ENCODE measurements around the gene RMI2.
A peak's percentile ranks its signal among the peaks of the same experiment; 100 is the strongest.

The RMI2 gene

DNA sequence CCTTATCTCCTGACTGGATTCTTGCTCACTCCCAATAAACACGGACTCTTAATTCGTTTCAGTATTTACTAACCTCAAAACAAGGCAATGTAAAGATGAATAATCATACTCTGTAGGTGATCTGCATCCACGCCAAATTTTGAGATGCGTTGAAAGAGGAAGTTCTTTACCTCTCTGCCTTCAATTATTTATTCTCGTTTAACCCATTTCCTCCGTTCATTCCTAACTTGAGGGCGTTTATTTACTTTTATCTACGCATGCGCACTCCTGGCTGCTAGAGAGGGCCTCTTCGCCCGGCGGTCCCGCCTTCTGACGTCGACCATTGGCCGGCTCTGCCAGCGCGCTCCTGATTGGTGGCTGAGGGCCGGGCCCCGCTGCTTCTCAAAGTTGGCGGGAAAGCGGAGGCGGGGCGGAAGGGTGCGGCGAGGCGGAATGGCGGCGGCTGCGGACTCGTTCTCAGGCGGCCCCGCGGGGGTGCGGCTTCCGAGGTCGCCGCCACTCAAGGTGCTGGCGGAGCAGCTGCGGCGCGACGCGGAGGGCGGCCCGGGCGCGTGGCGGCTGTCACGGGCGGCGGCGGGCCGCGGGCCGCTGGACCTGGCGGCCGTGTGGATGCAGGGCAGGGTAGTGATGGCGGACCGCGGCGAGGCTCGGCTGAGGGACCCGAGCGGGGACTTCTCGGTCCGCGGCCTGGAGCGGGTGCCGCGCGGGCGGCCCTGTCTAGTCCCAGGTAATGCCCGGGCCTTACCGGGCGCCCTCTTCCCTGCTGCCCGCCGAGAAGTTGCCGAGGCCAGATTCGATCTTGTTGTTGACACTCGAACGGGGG is at the start of gene RMI2:
TSS of gene RMI2 (plus strand) at position 420 of the 823 bp plus-strand sequence. CDS start at position 433, 13 bp downstream.
- TF ChIP-seq GATA3 (IDR thresholded peaks at IDR 0.05; ENCODE audit: low read depth, low read length) (no peak), GATA2 (IDR thresholded peaks at IDR 0.05; ENCODE audit: low read depth, low read length) (no peak)

DNA sequence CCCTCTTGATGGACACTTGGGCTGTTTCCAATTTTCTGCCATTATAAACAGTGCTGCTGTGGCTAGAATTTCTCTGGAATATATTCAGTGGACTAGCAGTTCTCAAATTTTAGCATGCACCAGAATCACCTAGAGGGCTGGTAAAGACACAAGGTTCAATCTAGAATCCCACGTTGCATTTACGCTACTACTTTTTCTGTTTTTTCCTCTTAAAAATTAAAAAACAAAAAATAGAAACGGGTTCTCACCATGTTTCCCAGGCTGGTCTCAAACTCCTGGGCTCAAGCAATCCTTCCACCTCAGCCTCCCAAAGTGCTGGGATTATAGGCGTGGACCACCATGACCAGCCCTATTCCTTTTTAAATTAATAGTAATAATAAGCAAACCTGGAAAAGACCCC is 49.6 kb upstream of the RMI2 start:
- TF ChIP-seq GATA3 (IDR thresholded peaks at IDR 0.05; ENCODE audit: low read depth, low read length) (no peak), GATA2 (IDR thresholded peaks at IDR 0.05; ENCODE audit: low read depth, low read length) (no peak)

DNA sequence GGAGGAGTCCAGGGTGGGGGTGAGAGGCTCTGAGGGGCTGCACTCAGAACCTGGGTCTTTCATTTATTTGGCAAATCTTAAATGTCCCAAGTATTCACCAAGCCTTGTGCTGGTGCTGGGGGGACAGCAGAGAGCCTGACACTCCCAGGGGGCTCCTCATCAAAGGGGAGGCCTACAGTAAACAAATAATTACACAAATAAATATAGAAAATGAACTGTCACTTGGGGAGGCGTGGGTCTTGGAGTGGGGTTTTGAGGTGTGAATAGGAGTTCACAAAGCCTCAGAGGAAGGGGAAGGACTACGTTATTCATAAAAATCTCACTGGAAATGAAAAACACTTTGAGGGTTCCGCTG is 48.9 kb upstream of the RMI2 start:
- no peak for TF ChIP-seq GATA2 (IDR thresholded peaks at IDR 0.05; ENCODE audit: low read depth, low read length)
- TF ChIP-seq GATA3 (IDR thresholded peaks at IDR 0.05; ENCODE audit: low read depth, low read length): no peak

DNA sequence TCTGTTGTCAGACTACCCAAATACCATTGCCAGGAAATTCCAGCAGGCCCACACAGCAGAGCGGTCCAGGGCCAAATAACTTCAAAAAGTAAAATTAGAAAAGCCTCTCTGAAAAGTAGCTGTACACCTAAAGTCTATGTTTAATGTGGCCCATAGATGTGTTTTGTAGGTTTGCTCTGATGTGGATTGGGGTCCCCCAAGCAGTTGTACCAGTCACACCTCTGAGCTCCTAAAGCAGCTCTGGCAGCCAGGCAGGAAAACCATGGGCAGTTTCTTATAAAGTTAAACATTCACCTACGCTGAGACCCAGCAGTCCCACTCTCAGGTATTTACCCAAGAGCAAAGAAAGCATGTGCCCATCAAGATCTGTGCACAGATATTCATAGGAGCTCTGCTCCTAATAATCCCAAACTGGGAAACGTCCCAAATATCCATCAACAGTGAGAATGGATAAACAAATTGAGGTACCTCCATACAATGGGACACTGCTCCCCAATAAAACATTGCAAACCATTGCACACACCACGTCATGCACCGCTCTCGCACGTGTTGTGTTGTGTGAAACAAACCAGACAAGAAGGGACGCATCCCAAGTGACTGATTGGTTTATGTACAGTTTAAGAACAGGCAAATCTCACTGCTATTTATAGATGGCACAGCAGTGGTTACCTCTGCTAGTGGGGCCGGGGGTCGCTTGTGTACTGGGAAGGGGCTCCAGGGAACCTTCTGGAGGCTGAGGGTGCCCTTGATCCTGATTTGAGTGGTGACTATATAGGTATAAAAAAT is 48.4 kb upstream of the RMI2 start:
- TF ChIP-seq GATA3 (IDR thresholded peaks at IDR 0.05; ENCODE audit: low read depth, low read length): no peak
- 0 out of 2 replicates have a peak, but pooled peaks have one; percentile 13 for TF ChIP-seq GATA2 (IDR thresholded peaks at IDR 0.05; ENCODE audit: low read depth, low read length)

DNA sequence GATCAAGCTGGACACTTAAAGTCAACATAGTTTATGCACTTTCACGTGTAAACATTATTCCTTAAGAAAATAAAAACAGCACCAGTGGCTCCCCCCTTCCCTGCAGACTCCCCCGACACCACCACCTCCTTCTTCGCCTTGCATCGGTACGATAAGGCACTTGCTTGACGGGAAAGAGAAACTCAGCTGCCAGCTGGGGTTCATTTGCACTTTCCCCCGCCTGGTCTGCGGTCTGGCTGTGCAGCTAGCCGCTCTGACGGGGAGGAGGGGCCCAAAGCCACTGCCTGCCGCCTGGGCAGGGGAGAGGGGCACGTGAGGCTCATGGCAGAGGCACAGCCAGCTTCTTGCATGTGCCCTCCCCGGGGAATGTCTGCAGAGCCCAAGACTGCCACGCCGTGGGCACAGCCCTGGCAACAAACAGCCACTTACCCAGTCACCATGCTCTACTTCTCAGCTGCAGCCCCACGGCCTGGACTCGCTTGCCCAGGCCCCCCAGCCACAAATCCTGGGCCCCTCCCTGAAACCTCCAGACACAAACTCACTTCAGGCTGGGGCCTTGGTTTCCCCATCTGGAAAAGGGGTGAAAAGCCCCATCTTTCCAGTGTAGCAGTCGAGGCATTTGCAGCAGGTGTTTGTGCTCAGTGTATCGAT is 47.6 kb upstream of the RMI2 start:
- no peak for TF ChIP-seq GATA2 (IDR thresholded peaks at IDR 0.05; ENCODE audit: low read depth, low read length)
- no peak for TF ChIP-seq GATA3 (IDR thresholded peaks at IDR 0.05; ENCODE audit: low read depth, low read length)

DNA sequence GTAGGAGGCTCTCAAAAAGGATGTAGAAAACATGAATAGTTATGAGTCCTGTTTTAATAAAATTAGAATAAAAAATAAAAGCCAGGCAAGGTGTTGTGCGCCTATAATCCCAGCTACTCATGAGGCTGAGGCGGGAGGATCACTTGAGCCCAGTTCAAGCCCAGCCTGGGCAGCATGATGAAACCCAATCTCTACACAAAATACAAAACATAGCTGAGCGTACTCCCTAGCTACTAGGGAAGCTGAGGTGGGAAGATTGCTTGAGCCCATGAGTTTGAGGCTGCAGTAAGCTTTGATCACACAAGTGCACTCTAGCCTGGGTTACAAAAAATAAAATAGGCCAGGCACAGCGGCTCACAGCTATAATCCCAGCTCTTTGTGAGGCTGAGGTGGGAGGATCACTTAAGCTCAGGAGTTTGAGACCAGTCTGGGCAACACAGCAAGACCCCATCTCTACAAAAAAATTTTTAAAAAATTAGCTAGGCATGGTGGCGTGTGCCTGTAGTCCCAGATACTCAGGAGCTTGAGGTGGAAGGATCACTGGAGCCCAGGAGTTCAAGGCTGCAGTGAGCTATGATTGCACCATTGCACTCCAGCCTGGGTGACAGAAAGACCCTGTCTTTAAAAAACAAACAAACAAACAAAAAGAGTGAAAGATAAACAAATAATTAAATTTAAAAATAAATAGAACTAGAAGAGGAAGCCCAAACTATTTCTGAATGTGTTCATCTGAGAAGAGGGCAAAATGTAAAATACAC is 46.9 kb upstream of the RMI2 start:
- no peak for TF ChIP-seq GATA2 (IDR thresholded peaks at IDR 0.05; ENCODE audit: low read depth, low read length)
- TF ChIP-seq GATA3 (IDR thresholded peaks at IDR 0.05; ENCODE audit: low read depth, low read length): no peak

DNA sequence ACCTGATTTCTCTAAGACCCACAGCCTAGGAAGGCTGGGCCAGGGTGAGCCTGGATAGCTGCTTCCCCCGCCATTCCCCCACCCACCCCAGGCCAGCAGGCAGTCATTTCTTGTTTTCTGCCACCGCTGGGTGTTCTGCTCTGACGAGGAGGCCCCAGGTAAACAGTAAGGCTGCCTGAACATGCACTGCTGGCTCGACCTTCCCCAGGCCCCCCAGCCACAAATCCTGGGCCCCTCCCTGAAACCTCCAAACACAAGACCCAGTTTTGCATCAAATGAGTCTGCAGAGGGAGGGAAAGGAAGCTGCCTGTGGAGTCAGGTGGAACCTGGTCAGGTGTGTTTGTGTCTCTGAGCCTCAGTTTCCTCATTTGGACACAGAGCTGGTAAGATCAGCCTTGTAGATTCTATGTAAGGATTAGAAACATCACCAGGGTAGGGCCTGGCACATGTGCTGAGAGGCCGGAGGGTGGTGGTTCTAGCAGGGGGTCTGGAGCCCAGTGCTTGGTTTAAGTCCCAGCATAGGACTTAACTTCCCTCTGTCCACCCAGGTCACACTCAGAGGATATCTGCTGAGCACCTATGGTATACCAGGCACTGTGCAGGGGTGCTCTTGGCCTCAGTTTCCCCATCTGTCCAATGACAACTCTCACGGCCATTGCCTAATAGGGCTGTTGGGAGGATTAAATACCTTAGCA is 45.2 kb upstream of the RMI2 start:
- TF ChIP-seq GATA3 (IDR thresholded peaks at IDR 0.05; ENCODE audit: low read depth, low read length) (no peak), GATA2 (IDR thresholded peaks at IDR 0.05; ENCODE audit: low read depth, low read length) (no peak)

DNA sequence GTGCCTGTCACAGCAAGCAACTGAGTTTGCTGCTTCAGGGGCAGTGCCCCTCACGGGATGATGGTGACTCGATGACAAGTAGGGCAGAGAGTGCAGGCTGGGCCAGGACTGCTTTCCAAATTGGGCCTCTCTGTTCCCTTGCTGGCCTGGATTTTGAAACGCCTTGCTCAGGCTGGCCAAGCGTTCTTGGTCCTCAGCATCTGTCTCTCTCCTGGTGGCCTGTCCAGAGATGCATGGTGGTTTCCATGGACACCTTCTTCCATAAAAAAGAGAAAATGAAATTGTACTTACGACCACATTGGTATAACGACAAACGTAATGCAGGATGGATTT is 44.7 kb upstream of the RMI2 start:
- TF ChIP-seq GATA3 (IDR thresholded peaks at IDR 0.05; ENCODE audit: low read depth, low read length): no peak
- no peak for TF ChIP-seq GATA2 (IDR thresholded peaks at IDR 0.05; ENCODE audit: low read depth, low read length)

DNA sequence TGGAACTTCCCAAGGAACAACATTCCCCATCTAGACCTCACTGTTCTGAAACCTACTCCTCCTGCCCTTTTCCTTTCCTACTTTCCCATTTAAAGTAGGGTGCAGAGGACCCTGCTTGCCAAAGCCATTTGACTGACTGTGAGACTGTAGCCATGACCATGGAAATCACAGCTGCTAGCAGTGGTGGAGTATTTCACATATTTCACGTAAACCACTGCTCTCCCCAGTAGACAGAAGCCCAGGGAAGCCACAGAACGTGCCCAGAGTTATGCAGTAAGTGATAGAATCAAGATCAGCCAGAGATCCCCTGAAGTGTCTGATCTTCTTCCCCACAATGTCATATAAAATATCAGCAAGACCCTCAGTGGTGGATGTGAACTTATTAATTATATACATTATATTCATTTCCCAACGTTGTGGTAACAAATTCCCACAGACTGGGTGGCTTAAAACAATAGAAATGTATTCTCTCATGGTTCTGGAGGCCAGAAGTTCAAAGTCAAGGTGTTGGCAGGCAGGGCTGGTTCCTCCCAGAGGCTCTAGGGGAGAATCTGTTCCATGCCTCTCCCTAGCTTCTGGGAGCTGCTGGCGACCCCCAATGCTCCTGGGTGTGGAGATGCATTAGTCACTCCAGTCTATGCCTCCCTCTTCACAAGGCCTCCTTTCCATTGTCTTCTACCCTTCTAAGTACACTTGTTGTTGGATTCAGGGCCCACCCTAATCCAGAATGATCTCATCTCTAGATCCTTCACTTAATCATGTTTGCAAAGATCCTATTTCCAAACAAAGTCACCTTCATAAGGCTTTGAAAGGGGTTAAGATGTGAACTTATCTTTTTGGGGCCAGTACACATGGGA is 43.4 kb upstream of the RMI2 start:
- TF ChIP-seq GATA2 (IDR thresholded peaks at IDR 0.05; ENCODE audit: low read depth, low read length): no peak
- TF ChIP-seq GATA3 (IDR thresholded peaks at IDR 0.05; ENCODE audit: low read depth, low read length): no peak

DNA sequence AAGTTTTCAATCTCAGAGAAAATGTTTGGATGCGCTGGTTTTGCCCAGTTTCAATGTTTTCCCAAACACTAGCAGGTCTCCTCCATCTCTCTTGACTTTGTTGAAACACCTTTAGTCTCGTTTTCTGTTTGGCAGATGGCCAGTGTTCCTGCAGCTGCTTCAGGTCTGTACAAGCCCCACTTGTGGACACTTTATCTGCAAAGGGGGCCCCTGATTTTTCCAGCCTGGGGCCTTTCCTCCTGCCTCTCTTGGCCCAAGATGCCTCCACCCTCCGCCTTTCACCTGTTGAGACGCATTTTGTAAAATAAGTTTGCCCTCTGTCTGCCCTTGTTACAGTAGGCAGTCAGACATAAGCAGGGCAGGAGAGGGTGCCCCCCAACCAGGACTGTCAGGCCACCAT is 42.3 kb upstream of the RMI2 start:
- no peak for TF ChIP-seq GATA2 (IDR thresholded peaks at IDR 0.05; ENCODE audit: low read depth, low read length)
- no peak for TF ChIP-seq GATA3 (IDR thresholded peaks at IDR 0.05; ENCODE audit: low read depth, low read length)

DNA sequence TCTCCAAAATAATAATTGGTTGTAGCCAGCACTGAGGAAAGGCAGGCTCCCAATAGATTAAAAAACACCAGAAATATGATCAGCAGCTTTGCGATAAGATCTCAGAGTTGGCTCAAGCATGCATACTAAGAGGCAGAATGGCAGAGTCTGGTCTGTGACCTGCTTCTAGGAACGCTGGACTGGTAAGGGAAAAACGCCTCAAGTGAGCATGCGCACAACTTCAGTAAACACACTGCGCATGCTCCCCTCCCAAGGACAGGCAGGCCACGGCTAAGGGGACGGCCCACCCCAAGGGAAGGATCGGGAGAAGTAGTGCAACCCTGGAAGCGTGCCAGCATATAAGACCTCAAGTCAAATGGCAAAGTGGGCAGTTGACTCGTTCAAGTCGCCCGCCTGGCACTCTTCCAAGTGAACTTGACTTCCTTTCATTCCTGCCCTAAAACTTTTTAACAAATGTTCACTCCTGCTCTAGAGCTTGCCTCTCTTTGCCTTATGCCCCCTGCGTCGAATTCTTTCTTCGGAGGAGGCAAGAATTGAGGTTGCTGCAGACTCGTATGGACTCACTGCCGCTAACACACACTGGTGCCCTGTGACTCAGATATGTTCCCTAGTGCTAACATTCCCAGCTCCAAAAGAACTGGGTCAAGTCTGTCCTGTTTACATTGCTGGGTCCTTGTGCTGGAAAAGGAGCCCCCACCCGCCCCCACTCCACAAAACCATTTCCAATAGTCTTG is 41.7 kb upstream of the RMI2 start:
- peak; percentile 63 for TF ChIP-seq GATA3 (IDR thresholded peaks at IDR 0.05; ENCODE audit: low read depth, low read length)
- TF ChIP-seq GATA2 (IDR thresholded peaks at IDR 0.05; ENCODE audit: low read depth, low read length): peak; percentile 86

DNA sequence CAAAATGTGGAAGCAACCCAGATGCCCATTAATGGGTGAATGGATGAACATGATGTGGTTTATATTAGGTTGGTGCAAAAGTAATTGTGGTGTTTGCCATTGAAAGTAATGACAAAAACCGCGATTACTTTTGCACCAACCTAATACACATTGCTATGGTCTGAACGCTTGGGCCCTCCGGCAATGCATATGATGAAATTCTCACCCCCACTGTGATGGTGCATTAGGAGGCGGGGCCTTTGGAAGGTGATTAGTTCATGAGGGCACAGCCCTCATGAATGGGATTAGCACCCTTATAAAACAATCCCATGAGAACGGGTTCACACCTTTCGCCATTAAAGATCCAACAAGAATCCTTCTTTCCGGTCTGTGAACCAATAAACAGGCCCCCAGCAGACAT is 38.9 kb upstream of the RMI2 start:
- TF ChIP-seq GATA3 (IDR thresholded peaks at IDR 0.05; ENCODE audit: low read depth, low read length) (no peak), GATA2 (IDR thresholded peaks at IDR 0.05; ENCODE audit: low read depth, low read length) (no peak)

All from SH-SY5Y (cell line).